ENCODE data around the gene ZNF335.
"Not testable (repeated sequence)": the region's sequence is repeated elsewhere in the genome, so short reads cannot be mapped to it uniquely, and the experiment has no call there.

ZNF335 gene

DNA sequence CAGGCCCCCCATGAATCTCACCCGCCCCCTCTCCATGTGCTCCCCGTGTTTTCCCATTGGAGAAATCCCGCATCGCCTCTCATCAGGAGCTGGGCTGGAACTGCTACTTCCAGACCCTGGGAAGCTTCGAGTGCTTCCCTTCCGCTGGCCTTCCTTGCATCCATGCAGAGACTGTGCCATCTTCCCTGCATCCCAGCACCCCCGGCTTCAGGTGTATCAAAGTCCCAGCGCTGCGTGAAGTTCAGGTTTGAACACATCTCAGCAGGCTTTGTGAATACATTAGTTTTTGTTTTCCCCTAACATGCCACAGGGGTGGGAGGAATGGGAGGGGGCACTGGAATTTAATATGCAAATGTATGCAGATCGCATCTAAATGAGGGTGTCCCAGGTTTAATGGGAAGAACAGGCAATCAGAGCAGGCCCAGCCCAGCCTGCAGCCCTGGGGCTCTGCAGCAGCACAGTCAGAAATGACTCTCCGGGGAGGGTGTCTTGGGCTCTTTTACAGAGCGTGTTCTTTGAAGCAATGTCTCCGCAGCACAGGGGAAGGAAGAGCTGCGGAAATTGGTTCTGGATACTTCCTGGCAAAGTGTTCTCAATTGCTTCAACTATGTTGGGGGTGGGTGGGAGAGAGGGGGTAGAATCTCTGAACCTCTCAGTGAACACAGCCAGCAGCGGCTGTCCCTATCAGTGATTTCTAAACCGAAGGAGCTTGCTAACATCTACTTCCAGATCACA lies 28.4 kb upstream of the ZNF335 start:
- no peak for DNase-seq (ENCODE audit: low read depth in 2 of 2)

DNA sequence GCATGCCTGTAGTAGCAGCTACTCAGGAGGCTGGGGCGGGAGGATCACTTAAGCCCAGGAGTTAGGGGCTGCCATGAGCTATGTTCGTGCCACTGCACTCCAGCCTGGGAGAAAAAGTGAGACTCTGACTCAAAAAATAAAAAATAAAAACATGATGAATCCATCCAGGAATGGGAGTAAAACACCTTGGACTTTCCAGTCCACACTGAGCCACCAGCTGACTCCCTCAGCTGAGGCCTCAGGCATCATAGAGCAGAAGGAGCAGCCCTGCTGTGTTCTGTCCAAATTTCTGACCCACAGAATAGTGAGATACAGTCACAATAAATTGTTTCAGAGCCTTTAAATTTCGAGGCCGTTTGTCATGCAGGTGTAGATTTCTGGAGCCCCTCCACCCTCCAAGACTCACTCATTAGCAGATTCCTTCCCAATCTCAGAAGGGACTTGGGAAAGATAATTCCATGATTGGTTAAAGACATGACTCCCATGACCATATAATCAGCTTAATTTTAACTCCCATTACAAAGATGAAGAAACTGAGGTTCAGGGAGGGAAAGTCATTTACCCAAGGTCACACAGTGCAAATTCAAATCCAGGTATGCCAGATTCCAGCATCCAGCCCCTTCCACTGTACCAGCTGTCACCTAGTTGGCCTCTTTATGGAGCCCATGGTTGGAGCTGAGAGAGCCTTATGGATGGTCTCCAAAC lies 27.7 kb upstream of the ZNF335 start:
- DNase-seq (ENCODE audit: low read depth in 2 of 2): no peak

DNA sequence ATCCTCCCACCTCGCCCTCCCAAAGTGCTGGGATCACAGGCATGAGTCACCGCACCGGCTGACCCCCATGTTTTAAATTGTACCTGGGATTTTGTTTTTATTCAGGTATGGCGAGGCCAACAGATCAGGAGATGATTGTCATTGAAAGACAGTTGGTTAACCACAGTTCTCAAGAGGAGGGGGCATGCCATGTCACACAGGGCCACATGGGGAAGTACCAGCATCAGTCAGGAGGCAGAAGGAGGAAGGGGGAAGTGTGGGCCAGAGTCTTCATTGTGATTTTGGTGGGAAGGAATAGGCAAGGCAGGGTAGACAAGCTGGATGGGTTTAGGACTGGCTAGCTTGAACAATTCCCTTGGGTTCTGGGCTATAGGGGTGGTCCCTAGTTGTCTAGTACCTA lies 26.8 kb upstream of the ZNF335 start:
- no peak for DNase-seq (ENCODE audit: low read depth in 2 of 2)

DNA sequence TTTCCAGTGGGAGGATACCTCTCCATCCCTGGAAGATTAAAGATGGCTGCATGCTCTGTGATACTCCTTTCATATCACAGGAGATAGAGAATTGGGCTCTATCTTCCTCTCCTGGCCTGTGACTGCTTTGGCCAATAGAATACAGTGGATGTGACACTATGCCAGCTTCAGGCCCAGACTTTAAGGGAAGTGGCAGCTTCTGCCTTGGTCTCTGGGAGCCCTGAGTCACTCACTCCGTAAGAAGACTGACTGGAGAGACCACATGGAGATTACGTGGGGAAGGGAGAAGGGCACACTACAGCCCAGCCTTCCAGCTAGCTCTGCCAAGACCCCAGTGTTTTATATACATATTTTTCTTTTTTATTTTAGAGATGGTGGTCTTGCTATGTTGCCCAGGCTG lies 26.3 kb upstream of the ZNF335 start:
- no peak for DNase-seq (ENCODE audit: low read depth in 2 of 2)

DNA sequence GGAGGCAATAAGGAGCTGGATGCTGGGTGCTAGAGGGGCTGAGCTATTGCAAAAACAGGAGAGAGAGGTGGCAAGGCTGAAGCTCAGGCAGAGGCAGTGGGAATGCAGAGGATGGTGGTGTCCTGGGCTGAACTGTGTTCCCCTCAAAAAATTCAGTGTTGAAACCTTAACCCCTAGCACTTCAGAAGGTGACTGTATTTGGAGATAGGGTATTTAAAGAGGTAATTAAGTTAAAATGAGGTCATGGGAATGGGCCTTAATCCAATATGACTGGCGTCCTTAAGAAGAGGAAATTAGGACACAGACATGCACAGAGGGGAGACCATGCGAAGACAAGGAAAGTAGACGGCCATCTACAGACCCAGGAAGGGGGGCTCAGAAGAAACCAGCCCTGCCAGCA lies 25.2 kb upstream of the ZNF335 start:
- DNase-seq (ENCODE audit: low read depth in 2 of 2): no peak

DNA sequence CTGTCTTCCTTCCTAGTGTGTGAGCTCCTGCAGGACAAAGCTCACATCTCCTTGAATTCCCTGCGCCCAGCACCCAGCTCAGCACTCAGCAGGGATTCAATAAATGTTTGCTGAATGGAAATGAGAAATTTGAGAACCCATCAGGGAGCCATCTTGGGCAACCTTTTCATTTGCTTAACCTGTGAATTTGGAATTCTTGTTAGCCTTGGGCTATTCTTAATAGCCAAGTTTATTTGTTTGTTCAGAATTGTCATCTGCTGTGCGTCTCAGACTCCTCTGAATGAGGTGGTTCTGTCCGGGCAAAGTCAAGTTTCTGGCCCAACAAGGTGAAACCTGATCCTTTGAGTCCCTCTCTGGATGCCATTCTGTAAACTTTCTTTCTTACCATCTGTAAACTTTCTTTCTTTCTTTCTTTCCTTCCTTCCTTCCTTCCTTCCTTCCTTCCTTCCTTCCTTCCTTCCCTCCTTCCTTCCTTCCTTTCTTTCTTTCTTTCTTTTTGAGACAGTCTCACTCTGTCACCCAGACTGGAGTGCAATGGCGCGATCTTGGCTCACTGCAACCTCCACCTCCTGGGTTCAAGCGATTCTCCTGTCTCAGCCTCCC lies 23.6 kb upstream of the ZNF335 start:
- DNase-seq (ENCODE audit: low read depth in 2 of 2): not testable (repeated sequence)

DNA sequence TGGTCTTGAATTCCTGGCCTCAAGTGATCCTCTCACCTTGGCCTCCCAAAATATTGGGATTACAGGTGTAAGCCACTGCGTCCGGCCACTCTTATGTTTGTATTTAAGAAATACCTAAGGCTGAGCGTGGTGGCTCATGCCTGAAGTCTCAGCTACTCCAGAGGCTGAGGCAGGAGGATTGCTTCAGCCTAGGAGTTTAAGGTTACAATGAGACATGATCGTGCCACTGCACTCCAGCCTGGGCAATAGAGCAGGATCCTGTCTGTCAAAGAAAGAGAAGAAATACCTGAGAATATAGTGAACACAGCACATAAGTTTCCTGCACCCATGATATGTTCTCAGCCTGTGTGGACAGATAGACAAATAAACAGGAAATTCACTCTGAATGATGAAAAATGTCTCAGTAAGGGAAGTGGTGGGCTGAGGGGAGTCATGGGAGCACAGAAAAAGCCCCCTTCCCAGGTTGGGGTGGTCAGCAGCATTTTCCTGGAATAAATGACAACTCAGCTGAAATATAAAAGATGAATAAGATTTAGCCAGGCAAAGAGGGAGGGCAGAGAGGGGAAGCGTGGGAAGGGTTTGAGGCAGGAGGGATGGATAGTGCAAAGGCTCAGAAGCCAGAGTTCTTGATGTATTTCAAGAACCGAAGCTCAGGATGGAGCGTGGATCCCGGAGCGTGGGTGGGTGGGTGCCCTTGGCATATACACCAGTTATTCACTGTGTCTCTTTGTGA lies 22.9 kb upstream of the ZNF335 start:
- DNase-seq (ENCODE audit: low read depth in 2 of 2): no peak

DNA sequence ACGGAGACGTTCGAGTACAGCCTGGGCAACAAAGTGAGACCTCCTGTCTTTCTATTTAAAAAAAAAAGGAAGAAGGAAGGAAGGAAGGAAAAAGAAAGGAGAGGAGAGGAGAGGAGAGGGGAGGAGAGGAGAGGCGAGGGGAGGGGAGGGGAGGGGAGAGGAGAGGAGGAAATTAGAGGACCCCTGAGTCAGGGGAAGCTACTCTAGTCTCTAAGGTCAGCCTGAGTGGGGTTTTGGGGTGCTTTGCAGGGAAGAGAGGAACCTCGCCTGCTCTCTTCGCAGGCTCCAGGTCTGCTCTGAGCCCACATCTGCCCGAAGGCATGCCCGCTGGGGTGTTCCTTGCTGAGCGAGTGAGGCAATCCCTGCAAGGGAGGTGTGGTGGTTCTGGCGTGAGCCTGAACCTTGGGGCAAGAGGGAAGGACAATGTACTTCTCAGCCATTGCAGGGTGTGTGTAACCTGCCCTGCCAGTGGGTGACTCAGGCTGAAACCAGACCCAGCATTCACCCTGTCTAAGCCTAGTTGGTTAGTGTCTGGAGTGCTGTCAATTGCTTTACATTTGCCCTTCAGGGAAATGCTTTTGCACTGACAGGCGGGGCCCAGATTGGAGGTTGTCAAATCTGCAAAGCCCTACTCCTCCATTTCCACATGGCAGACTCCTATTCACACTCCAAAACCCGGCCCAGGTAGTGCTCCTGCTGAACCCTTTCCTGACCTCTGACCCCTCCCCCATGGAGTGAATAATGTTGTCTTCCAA lies 21.4 kb upstream of the ZNF335 start:
- no peak for DNase-seq (ENCODE audit: low read depth in 2 of 2)

DNA sequence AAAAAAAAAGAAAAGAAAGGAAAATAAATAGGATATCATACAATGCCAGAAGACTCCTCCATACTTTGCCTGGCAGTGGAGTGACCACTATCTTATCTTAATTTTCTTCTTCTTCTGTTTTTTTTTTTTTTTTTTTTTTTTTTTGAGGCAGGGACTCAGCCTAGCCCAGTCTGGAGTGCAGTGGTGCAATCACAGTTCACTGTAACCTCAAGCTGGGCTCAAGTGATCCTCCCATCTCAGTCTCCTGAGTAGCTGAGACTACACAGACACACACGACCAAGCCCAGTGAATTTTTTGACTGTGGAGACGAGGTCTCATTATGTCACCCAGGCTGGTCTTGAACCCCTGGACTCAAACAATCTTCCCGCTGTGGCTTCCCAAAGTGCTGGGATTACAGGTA lies 19.6 kb upstream of the ZNF335 start:
- no peak for DNase-seq (ENCODE audit: low read depth in 2 of 2)

DNA sequence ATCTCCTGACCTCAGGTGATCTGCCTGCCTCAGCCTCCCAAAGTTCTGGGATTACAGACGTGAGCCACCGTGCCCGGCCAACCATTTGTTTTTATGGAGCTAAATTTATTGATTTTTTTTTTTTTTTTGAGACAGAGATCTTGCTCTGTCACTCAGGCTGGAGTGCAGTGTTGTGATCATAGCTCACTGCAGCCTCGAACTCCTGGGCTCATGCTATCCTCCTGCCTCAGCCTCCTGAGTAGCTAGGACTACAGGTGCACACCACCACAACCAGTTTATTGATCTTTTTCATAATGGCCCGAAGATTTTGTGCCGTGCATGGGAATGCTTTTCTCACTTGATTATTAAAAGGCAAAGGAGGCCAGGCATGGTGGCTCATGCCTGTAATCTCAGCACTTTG lies 16.8 kb upstream of the ZNF335 start:
- not testable (repeated sequence) for DNase-seq (ENCODE audit: low read depth in 2 of 2)

DNA sequence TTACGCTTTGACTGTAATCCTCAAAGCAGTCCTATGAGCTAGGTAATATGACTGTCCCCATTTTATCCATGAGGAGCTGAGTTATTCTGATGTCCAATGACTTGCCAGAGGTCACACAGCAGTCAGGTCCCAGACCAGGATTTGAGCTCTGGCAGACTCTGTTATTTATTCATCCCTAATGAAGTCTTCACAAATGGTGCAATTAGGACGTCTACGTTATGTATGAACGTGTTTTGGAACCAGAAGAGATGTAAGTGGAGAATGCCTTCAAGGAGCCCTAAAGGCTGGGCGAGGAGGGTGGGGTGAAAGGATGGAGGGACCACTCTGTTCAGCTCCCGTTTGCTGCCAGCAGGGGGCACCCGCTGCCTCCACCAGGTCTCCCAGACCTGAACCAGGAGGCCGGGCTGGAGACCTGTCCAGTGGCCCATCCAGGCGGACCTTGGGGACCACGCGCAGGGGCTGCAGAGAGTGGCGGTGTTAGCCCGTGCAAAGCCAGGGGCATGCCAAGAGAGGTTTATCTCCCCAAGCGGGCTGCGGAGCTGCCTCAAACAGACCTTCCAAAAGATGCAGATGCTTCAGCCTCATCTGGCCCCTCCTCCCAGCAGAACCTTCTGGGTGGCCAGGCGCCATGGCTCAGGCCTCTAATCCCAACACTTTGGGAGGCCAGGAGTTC lies 15.2 kb upstream of the ZNF335 start:
- DNase-seq (ENCODE audit: low read depth in 2 of 2): peak; percentile 71 to 79

DNA sequence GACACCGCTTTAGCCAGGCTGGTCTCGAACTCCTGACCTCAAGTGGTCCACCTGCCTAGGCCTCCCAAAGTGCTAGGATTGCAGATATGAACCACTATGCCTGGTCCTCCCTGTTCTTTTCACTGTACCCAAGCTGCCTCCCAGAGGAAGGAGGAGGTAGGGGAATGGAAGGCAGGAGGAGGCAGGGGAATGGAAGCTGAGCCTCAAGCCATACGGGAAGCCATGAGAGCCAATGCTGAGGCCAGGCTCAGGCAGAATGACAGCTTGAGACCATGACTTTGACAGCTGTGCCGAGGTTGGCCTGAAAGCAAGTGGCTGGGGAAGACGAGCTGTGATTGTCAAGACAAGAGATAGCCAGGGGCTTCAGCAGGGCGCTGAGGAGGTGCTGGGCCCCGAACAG lies 13.6 kb upstream of the ZNF335 start:
- no peak for DNase-seq (ENCODE audit: low read depth in 2 of 2)

DNA sequence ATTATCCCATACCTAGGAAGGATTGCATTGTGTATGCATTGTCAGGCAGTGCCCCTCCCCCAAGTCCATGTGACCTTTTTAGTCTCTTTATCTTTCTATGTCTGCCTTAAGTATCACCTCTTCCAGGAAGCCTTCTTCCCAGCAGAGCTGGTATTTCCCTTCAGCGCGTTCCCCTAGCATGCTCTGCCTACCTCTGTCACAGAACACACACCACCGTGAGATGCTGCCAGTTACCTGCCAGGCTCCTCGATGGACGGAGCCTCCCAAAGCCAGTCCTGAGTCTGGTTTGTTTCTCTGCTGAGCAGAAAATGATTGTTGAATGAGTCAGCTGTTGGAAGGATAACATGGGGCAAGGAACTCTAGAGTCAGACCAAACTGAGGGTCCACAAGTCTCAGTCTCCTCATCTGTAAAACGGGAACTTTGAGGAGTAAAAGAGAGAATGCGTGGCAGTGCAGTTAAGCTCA lies 11.3 kb upstream of the ZNF335 start:
- DNase-seq (ENCODE audit: low read depth in 2 of 2): no peak

DNA sequence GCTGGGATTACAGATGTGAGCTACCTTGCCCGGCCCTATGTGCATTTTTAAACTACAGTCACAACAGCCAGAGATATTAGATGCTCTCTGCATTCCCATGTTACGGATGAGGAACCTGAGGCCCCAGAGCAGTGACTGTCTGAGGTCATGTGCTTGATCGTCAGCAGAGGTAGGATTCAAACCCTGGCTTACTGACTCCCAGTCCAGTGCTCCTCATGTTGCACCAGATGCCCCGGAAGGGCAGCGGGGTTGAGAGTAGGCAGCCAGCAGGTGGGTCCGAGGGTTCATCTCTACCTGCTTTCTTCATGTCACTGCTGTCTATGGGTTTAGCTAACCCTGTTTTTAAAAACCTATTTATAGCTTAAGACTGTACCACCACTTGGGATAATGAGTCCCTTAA lies 9.3 kb upstream of the ZNF335 start:
- DNase-seq (ENCODE audit: low read depth in 2 of 2): no peak

DNA sequence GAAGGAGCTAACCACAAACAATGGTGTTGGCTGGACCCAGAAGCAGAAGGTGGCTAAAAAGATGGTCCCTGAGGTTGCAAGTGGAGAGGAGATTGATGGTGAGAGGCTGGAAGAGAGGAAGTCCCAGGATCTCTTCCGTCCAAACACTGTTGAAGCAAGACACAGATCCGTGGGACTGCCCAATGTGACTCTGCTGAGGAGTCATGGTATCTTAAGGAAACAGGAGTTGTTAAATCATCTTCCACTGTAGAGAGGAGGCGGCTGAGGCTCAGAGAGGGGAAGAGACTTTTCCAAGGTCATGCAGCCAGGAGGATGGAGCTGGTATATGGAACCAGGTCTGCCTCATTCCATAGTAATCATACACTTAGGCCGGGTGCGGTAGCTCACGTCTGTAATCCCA lies 4.1 kb upstream of the ZNF335 start:
- DNase-seq (ENCODE audit: low read depth in 2 of 2): no peak

DNA sequence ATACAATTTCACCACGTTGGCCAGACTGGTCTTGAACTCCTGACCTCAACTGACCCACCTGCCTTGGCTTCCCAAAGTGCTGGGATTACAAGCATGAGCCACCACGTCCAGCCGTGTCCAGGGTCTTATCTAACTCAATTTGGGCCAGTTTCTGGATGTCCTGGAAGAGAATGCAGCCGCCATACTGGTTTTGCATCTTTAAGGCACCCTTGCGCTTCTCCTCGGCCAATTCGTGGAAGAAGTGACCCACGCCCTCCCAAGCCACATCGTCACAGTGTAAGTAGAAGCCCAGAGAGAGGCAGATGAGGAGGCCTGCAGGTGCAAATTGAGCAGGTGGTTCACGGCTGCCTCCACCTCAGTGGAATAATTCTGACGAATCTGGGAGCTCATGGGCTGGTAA lies 3.7 kb upstream of the ZNF335 start:
- DNase-seq (ENCODE audit: low read depth in 2 of 2): no peak

DNA sequence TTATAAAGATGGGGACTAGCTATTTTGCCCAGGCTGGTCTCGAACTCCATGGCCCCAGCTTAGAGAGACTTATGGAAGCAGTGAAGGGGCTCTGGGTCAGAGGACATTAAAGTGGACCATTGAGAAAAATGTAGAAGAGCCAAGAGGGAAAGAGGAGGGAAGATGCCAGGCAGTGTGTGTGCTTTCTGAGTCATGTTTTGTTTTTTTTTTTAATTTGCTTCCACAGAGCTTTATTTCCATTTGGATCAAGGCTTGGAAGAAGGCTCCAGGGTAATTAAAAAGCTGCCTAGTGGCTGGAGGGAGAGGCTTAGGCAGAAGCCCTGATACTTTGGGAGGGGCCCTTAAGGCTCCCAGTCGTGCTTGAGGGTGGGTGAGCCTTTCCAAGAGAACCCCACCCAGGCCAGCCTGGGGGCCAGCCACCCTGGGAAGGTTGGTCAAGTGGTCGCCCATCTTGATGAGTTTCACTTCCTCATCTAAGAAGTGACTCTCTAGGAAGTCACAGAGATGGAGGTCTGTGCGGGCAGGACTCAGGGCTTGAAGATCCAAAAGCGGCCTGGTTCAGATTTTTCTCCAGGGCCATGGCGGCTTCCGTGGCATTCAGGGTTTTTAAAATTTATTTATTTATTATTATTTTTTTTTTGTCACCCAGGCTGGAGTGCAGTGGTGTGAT lies 3.0 kb upstream of the ZNF335 start:
- DNase-seq (ENCODE audit: low read depth in 2 of 2): no peak

DNA sequence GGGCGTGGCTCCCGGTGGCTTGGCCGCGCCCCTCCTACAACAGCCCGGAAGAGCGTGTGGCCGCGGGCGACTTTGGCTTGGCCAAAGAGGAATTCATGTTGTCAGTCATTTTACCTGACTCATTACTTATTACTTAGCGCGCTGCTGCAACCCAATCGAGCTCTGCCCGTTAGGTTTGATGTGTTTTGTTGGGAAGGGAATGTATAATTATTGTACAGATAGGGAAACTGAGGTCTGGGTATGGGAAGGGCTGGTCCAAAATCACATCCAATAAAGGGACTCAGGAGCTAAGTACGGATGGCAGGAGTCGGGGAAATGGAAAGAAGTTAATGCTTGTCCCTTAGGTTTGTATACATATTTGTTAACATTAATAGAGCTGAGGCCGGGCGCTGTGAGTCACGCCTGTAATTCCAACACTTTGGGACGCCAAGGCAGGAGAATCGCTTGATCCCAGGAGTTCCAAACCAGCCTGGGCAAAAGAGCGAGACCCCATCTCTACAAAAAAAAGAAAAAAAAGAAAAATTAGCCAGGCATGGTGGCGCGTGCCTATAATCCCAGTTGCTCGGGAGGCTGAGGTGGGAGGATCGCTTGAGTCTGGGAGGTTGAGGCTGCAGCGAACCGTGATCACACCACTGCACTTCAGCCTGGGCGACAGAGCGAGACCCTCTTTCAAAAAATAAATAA lies 639 bp upstream of the ZNF335 start:
- DNase-seq (ENCODE audit: low read depth in 2 of 2): no peak

DNA sequence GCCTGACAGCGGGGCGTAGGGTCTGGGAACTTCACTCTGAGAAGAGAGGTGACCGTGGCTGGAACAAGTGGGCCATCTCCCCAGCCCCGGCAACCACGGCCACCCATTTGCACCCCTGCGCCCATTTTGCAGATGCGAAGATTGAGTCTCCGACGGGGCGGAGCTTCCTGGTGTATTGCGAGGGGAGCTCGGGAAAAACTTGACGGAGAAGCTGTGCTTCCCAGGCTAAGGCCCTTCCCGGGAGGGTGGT lies 653 bp downstream of the ZNF335 start:
- no peak for DNase-seq (ENCODE audit: low read depth in 2 of 2)
